GM12878 (cell line): ENCODE measurements around the gene H2BK1. TPM values are rescaled to one million over a fixed set of nuclear protein-coding genes. Genes with fewer than 3 reads are reported as not detected.

Experiments
- ATAC-seq: fragments of 200-7000 bp; cut with Tn5 transposase; 3 replicates; pipeline ENCODE4 v1.9.1; 2020; ENCODE audit warnings: mild to moderate bottlenecking, moderate library complexity
- BruUV-seq: library from RNA; stranded (reverse); fragments of 400-500 nt; replicated peaks from 2 replicates; lab custom pipeline; 2021; lab: Mats Ljungman, UMichigan
- CTCF ChIA-PET: fragments of 300-600 bp; sonication (Branson Sonifier 250); formaldehyde crosslinking; extraction: SDS; loops from one replicate; lab custom pipeline; 2021; ENCODE audit warnings: inconsistent platforms; lab: Yijun Ruan, JAX
- POLR2A ChIA-PET: fragments of 350-600 bp; formaldehyde crosslinking; extraction: SDS; loops from one replicate; lab custom pipeline; 2021; ENCODE audit warnings: inconsistent platforms; lab: Charles Lee
- RAD21 ChIA-PET: fragments of 300-600 bp; sonication (Branson Sonifier 250); formaldehyde crosslinking; loops from one replicate; lab custom pipeline; 2023; ENCODE audit warnings: antibody characterized with exemption; ENCODE audit not compliant: unreplicated experiment; lab: Charles Lee
- SMC1A ChIA-PET: fragments of 300-600 bp; sonication (Branson Sonifier 250); formaldehyde crosslinking; loops from one replicate; lab custom pipeline; 2023; ENCODE audit not compliant: unreplicated experiment, uncharacterized antibody; lab: Charles Lee
- DNase-seq: peaks from one replicate; pipeline ENCODE4 v3.0.0-alpha.2; 2011; ENCODE audit warnings: low read depth, low spot score
- FAIRE-seq: peaks from 3 replicates; lab custom pipeline; 2011; peaks lifted over from hg19 to GRCh38; lab: Jason Lieb, UNC
- H2AFZ ChIP-seq: 2 replicates; pipeline ENCODE4 v1.6.0; 2011; ENCODE audit warnings: low read depth, low read length, control low read depth; ENCODE audit not compliant: control insufficient read depth
- H3K27ac ChIP-seq: 2 replicates; pipeline ENCODE4 v1.5.1; 2011; ENCODE audit warnings: control low read depth; ENCODE audit not compliant: control insufficient read depth, insufficient read depth
- H3K27me3 ChIP-seq, 2 experiments: replicated peaks in 1 of 2; 2 replicates each; pipeline versions ENCODE4 v1.6.0 to v1.6.1; 2011; ENCODE audit warnings: low read length in 1 of 2; ENCODE audit not compliant: control insufficient read depth in 2 of 2, insufficient read depth in 2 of 2
- H3K36me3 ChIP-seq, 2 experiments: 2 replicates each; pipeline ENCODE4 v1.5.1; 2011; ENCODE audit warnings: low read length in 1 of 2; ENCODE audit not compliant: control insufficient read depth in 2 of 2, insufficient read depth in 2 of 2
- H3K4me1 ChIP-seq: 2 replicates; pipeline ENCODE4 v1.6.1; 2011; ENCODE audit warnings: mild to moderate bottlenecking, low read length, moderate library complexity, mixed read lengths; ENCODE audit not compliant: control insufficient read depth, insufficient read depth
- H3K4me2 ChIP-seq: 2 replicates; pipeline ENCODE4 v1.6.0; 2011; ENCODE audit warnings: control low read depth; ENCODE audit not compliant: control insufficient read depth, insufficient read depth
- H3K4me3 ChIP-seq: fragments of 200-600 bp; sonication (generic); 2 replicates; pipeline ENCODE4 v1.5.1; 2016
- H3K79me2 ChIP-seq: 2 replicates; pipeline ENCODE4 v1.6.0; 2011; ENCODE audit warnings: low read length; ENCODE audit not compliant: control insufficient read depth, insufficient read depth
- H3K9ac ChIP-seq: 2 replicates; pipeline ENCODE4 v1.8.0; 2011; ENCODE audit warnings: low read length, control low read depth, mixed read lengths; ENCODE audit not compliant: control insufficient read depth, insufficient read depth
- H3K9me3 ChIP-seq: replicated peaks from 3 replicates; pipeline ENCODE4 v1.5.1; 2011; ENCODE audit warnings: mild to moderate bottlenecking, low read length; ENCODE audit not compliant: control insufficient read depth, insufficient read depth
- H4K20me1 ChIP-seq: 2 replicates; pipeline ENCODE4 v1.6.0; 2011; ENCODE audit not compliant: control insufficient read depth, insufficient read depth
- CBX3 ChIP-seq: fragments of 200-600 bp; sonication (generic); IDR thresholded peaks from 2 replicates; pipeline ENCODE4 v1.6.1; 2016; ENCODE audit warnings: low read depth, borderline replicate concordance
- HDAC2 ChIP-seq: fragments of 200-600 bp; sonication (generic); IDR thresholded peaks from 2 replicates; pipeline ENCODE4 v1.6.1; 2017
- MYB ChIP-seq: fragments of 150-350 bp; IDR thresholded peaks from 2 replicates; pipeline ENCODE4 v1.6.1; 2014; ENCODE audit warnings: mild to moderate bottlenecking, low read depth, low read length, borderline replicate concordance
- RFX5 ChIP-seq: IDR thresholded peaks from 2 replicates; pipeline ENCODE4 v1.6.1; 2011; ENCODE audit warnings: low read depth, low read length, improper control_type of control experiment
- SRF ChIP-seq, 2 experiments: IDR thresholded peaks; 2 replicates each; pipeline ENCODE4 v1.6.1; 2011; ENCODE audit warnings: low read depth in 2 of 2, low read length in 2 of 2, mild to moderate bottlenecking in 1 of 2, moderate library complexity in 1 of 2
- ZNF217 ChIP-seq: fragments of 450-650 bp; IDR thresholded peaks from 2 replicates; pipeline ENCODE4 v1.6.1; 2017; ENCODE audit warnings: antibody characterized with exemption, mild to moderate bottlenecking
- WGBS: methylation state at CpG from one replicate; pipeline ENCODE4 v1.1.6; 2016; ENCODE audit warnings: low lambda C conversion rate; ENCODE audit not compliant: insufficient replicate concordance, insufficient coverage; ENCODE audit errors: missing lambda C conversion rate; 5-methylcytosine and 5-hydroxymethylcytosine counted together
- in situ Hi-C: fragments of 300-500 bp; cut with MboI; formaldehyde crosslinking; loops from 9 replicates; pipeline ENCODE4 v1.14.3; 2018; ENCODE audit warnings: mixed read lengths
- intact Hi-C: fragments of 100-400 bp; cut with micrococcal nuclease; formaldehyde crosslinking; loops from one replicate; pipeline ENCODE4 v1.14.2; 2022; ENCODE audit not compliant: unreplicated experiment
- polyA plus RNA-seq, 11 experiments: library from polyadenylated mRNA; depleted of rRNA in 4 of 11; unstranded in 6 of 11; stranded (reverse) in 5 of 11; fragments of >200 nt; fragmentation: Nextera tagmentation in 4 of 11; fragmentation: Illumina TruSeq in 1 of 11; extraction: Ambion mirVana in 4 of 11; extraction: Trizol in 1 of 11; gene quantifications; 1 replicate in 1 of 11; 2 replicates in 10 of 11; pipeline versions ENCODE4 v1.2.1 to v1.2.3, GENCODE V29; 2011 to 2016; ENCODE audit warnings: inconsistent platforms in 2 of 11, missing spikeins in 2 of 11, low read depth in 1 of 11
- total RNA-seq, 4 experiments: library from RNA; depleted of rRNA in 3 of 4; stranded (reverse); fragments of >200 nt in 3 of 4; fragmentation: Illumina TruSeq in 1 of 4; extraction: Trizol in 1 of 4; gene quantifications; 2 replicates each; pipeline versions ENCODE4 v1.2.1 to v1.2.3, GENCODE V29; 2013 to 2021
- TF ChIP-seq, protein P1 (sequence below): fragments of 450-650 bp; IDR thresholded peaks from 2 replicates; pipeline ENCODE4 v1.6.1; 2018; ENCODE audit warnings: borderline replicate concordance, mild to moderate bottlenecking; ENCODE audit not compliant: partially characterized antibody
- TF ChIP-seq, protein P2 (sequence below), 3 experiments: IDR thresholded peaks in 2 of 3; conservative IDR thresholded peaks in 1 of 3; 2 replicates each; pipeline ENCODE4 v1.5.1; 2011; ENCODE audit warnings: low read depth in 3 of 3, low read length in 3 of 3, mild to moderate bottlenecking in 3 of 3, control low read depth in 2 of 3, moderate library complexity in 2 of 3, inconsistent platforms in 1 of 3, mixed read lengths in 1 of 3; ENCODE audit not compliant: control insufficient read depth in 2 of 3, insufficient read depth in 1 of 3; ENCODE audit errors: extremely low read depth in 1 of 3
- TF ChIP-seq, protein P3 (sequence below): IDR thresholded peaks from 2 replicates; pipeline ENCODE4 v1.6.1; 2012; ENCODE audit warnings: low read depth, low read length, improper control_type of control experiment
- TF ChIP-seq, protein P4 (sequence below): fragments of 450-650 bp; IDR thresholded peaks from 2 replicates; pipeline ENCODE4 v1.6.1; 2016; ENCODE audit warnings: mild to moderate bottlenecking, moderate library complexity, borderline replicate concordance
- TF ChIP-seq, protein P5 (sequence below): IDR thresholded peaks from 2 replicates; pipeline ENCODE4 v1.6.1; 2011; ENCODE audit warnings: low read depth, low read length, improper control_type of control experiment, borderline replicate concordance

The H2BK1 gene
- total and polyA plus RNA-seq, 10 of the 15 experiments (the other 5 are each of a cell fraction or from before 2014, with no cell fraction given) = 0.54 TPM; not detected in 9

DNA sequence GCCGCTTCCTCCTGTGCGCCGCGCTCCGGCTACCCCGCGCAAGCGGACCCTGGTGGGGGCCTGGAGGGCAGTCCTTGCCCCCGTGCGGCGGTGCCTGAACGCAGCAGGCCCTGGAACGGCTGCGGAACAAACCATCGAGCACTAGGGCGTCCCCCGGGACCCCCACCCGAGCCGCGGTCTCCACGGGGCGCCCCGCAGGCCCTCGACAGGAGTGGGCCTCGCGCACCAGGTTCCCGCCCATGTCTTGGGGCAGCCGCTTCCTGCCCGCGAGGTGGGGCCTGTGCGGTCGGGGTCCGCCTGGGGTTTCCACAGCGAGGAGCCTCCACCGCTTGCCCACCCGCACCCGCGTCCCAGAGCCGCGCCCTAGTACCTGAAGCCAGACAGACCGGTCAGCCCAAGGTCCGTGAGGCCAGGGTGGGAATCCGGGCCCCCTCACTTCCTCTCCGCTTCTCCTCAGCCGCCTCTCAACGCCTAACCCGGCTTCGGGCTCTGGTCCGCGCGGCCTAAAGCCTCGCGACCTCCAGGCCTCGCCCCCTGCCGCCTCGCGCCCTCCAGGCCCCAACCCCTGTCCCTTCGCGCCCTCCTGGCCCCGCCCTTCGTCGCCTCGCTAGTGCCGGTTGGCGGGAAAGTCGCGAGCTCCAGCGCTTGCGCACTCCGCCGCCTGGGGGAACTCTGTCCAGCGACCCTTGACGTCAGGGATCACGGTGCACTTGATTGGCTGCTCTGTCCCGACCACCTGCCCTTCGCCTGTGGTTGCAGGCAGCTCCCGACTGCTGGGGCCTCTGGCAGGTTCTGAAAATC lies 35.8 kb downstream of the H2BK1 start:
- FAIRE-seq = no peak
- in situ Hi-C loops = no loop called here
- Histone ChIP-seq H2AFZ (no peak overlapping the region), H3K36me3 (no peaks in the 10 kb centered on the region), H3K9me3 (no peaks in the 10 kb centered on the region), H3K27me3 (peaks cover 4 to 8% of the 10 kb centered on the region in 2 experiments), H3K4me2 (no peak overlapping the region), H3K27ac (no peak overlapping the region), H3K4me3 (no peak overlapping the region), H4K20me1 (no peaks in the 10 kb centered on the region), H3K4me1 (no peaks in the 10 kb centered on the region), H3K79me2 (no peaks in the 10 kb centered on the region), H3K9ac (no peak overlapping the region)
- no peak for ATAC-seq
- SMC1A ChIA-PET = no interaction called here
- WGBS = 87% methylated on average over 65 of the region's 77 CpGs
- DNase-seq = no peak
- RAD21 ChIA-PET = no interaction called here
- CTCF ChIA-PET = interaction anchor here (0.6 kb wide), 1 partner anchor 338 kb away, joined by 3 read pairs; no protein-coding TSS in a partner anchor
- POLR2A ChIA-PET = no interaction called here
- intact Hi-C loops = loop anchor here (5.0 kb wide), 1 partner anchor 68 kb away; no protein-coding TSS in a partner anchor
- no TSS peak for BruUV-seq
- TF ChIP-seq SRF (IDR thresholded peaks at IDR 0.05; ENCODE audit: low read depth in 2 of 2, low read length in 2 of 2) = peak in 1 of 2 experiments; percentile 9; a peak in 1 of 4 replicates
- TF ChIP-seq RFX5 = peak; percentile 68; the same call in 1 of the 2 replicates
- TF ChIP-seq, protein P1, sequence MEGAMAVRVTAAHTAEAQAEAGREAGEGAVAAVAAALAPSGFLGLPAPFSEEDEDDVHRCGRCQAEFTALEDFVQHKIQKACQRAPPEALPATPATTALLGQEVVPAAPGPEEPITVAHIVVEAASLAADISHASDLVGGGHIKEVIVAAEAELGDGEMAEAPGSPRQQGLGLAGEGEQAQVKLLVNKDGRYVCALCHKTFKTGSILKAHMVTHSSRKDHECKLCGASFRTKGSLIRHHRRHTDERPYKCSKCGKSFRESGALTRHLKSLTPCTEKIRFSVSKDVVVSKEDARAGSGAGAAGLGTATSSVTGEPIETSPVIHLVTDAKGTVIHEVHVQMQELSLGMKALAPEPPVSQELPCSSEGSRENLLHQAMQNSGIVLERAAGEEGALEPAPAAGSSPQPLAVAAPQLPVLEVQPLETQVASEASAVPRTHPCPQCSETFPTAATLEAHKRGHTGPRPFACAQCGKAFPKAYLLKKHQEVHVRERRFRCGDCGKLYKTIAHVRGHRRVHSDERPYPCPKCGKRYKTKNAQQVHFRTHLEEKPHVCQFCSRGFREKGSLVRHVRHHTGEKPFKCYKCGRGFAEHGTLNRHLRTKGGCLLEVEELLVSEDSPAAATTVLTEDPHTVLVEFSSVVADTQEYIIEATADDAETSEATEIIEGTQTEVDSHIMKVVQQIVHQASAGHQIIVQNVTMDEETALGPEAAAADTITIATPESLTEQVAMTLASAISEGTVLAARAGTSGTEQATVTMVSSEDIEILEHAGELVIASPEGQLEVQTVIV = no peak
- TF ChIP-seq, protein P2, sequence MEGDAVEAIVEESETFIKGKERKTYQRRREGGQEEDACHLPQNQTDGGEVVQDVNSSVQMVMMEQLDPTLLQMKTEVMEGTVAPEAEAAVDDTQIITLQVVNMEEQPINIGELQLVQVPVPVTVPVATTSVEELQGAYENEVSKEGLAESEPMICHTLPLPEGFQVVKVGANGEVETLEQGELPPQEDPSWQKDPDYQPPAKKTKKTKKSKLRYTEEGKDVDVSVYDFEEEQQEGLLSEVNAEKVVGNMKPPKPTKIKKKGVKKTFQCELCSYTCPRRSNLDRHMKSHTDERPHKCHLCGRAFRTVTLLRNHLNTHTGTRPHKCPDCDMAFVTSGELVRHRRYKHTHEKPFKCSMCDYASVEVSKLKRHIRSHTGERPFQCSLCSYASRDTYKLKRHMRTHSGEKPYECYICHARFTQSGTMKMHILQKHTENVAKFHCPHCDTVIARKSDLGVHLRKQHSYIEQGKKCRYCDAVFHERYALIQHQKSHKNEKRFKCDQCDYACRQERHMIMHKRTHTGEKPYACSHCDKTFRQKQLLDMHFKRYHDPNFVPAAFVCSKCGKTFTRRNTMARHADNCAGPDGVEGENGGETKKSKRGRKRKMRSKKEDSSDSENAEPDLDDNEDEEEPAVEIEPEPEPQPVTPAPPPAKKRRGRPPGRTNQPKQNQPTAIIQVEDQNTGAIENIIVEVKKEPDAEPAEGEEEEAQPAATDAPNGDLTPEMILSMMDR (IDR thresholded peaks at IDR 0.05 in 2 of 3, conservative IDR thresholded peaks at IDR 0.05 in 1 of 3; ENCODE audit: control insufficient read depth in 2 of 3, extremely low read depth in 1 of 3, insufficient read depth in 1 of 3, low read depth in 3 of 3, low read length in 3 of 3) = no peak
- no peak for TF ChIP-seq HDAC2
- no peak for TF ChIP-seq ZNF217
- TF ChIP-seq, protein P3, sequence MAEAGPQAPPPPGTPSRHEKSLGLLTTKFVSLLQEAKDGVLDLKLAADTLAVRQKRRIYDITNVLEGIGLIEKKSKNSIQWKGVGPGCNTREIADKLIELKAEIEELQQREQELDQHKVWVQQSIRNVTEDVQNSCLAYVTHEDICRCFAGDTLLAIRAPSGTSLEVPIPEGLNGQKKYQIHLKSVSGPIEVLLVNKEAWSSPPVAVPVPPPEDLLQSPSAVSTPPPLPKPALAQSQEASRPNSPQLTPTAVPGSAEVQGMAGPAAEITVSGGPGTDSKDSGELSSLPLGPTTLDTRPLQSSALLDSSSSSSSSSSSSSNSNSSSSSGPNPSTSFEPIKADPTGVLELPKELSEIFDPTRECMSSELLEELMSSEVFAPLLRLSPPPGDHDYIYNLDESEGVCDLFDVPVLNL = no peak
- TF ChIP-seq, protein P4, sequence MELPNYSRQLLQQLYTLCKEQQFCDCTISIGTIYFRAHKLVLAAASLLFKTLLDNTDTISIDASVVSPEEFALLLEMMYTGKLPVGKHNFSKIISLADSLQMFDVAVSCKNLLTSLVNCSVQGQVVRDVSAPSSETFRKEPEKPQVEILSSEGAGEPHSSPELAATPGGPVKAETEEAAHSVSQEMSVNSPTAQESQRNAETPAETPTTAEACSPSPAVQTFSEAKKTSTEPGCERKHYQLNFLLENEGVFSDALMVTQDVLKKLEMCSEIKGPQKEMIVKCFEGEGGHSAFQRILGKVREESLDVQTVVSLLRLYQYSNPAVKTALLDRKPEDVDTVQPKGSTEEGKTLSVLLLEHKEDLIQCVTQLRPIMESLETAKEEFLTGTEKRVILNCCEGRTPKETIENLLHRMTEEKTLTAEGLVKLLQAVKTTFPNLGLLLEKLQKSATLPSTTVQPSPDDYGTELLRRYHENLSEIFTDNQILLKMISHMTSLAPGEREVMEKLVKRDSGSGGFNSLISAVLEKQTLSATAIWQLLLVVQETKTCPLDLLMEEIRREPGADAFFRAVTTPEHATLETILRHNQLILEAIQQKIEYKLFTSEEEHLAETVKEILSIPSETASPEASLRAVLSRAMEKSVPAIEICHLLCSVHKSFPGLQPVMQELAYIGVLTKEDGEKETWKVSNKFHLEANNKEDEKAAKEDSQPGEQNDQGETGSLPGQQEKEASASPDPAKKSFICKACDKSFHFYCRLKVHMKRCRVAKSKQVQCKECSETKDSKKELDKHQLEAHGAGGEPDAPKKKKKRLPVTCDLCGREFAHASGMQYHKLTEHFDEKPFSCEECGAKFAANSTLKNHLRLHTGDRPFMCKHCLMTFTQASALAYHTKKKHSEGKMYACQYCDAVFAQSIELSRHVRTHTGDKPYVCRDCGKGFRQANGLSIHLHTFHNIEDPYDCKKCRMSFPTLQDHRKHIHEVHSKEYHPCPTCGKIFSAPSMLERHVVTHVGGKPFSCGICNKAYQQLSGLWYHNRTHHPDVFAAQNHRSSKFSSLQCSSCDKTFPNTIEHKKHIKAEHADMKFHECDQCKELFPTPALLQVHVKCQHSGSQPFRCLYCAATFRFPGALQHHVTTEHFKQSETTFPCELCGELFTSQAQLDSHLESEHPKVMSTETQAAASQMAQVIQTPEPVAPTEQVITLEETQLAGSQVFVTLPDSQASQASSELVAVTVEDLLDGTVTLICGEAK = no peak
- TF ChIP-seq, protein P5, sequence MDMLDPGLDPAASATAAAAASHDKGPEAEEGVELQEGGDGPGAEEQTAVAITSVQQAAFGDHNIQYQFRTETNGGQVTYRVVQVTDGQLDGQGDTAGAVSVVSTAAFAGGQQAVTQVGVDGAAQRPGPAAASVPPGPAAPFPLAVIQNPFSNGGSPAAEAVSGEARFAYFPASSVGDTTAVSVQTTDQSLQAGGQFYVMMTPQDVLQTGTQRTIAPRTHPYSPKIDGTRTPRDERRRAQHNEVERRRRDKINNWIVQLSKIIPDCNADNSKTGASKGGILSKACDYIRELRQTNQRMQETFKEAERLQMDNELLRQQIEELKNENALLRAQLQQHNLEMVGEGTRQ = no peak
- no peak for TF ChIP-seq CBX3
- TF ChIP-seq MYB = no peak
